ENCODE results near the gene ZNF649.

ZNF649 gene

DNA sequence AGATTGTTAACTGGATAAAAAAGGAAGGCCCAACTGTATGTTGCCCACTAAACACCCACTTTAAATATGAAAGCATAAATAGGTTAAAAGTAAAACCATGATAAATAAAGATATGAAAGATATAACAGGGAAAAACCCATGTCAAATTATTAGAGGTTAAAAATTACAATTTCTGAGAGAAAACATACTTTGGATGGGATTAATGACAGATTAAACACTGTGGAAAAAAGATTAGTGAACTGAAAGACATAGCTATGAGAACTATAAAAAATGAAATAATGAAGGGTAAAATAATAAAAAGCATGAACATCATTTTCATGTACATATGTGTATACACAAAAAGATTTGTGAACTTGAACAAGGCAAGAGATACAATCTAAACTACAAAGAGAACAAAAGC is 14.9 kb downstream of the ZNF649 start:
- ChIA-PET CTCF (no interaction called here), POLR2A (no interaction called here)
- no peak overlapping the region for H3K27ac ChIP-seq (ENCODE audit: insufficient read depth in 1 of 2, low read depth in 1 of 2, low read length in 2 of 2, poor library complexity in 1 of 2, severe bottlenecking in 2 of 2)
- peaks cover 31 to 72% (median 61%) of the 10 kb centered on the region in 4 experiments for H3K36me3 ChIP-seq (ENCODE audit: control insufficient read depth in 4 of 4, insufficient read depth in 4 of 4, low read length in 3 of 4)
- H3K4me3 ChIP-seq (ENCODE audit: control insufficient read depth in 1 of 7, extremely low read depth in 1 of 7, insufficient read depth in 4 of 7, low read depth in 2 of 7, low read length in 6 of 7): no peak overlapping the region
- H3K27me3 ChIP-seq (replicated peaks in 2 of 5; ENCODE audit: control insufficient read depth in 4 of 5, insufficient read depth in 5 of 5, low read length in 4 of 5): no peaks in the 10 kb centered on the region
- peaks cover 0 to 6% (median 0%) of the 10 kb centered on the region in 4 experiments for H3K4me1 ChIP-seq (ENCODE audit: control extremely low read depth in 1 of 4, control insufficient read depth in 4 of 4, insufficient read depth in 4 of 4, low read length in 3 of 4)
- peak in 1 of 3 donors; percentile 35 for DNase-seq
- peaks cover 17 to 82% (median 64%) of the 10 kb centered on the region in 5 experiments for H3K9me3 ChIP-seq (ENCODE audit: control extremely low read depth in 1 of 5, control insufficient read depth in 4 of 5, insufficient read depth in 2 of 5, low read depth in 1 of 5, low read length in 4 of 5)

DNA sequence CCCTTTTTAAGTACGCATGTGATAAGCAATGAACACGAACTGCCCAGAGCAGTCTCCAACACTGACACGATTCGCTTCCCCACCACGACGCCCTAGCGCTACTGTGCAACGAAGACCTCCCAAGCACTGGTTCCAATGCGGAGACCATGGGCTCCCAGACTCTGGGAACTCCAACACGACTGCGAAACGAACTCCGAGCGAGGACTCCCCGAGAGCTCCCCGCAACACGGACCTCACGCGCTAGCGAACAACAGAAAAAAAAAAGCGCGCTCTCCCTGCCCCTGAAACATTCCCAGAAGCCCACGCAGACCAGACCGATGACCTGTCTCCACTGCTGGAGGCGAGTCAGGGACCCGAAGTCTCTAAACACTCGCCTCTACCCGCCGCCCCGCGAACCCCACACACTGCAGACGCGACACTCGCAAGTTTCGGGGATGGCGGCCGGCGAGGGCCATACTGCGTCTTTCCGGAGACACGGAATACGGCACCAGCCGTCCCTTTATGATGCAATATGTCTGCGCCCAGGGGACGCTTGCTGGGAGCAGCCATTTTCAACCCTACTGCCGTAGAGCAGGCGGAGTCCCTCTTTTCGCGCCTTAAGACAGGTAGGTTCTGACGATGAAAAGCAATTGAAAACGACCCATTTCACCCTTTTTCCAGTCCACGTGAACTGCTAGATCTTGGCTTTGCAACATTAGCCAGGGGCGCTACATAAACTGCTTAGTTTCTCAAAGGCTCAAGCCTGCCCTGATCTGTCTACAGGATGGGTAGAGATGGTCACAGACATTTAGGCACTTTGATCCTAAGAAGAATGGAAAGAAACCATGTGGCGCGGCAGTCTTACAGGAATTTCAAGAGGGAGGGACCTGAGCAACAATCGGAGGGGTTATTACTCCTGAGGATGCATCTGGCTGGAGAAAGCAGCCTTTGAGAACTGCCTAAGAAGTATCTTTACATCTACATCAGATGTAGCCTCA is 17.0 kb downstream of the ZNF649 start, which contains the start of gene ZNF577:
Gene ZNF577 (minus strand): TSS at position 430 of the 977 bp plus-strand sequence. CDS start 7,569 bp downstream, outside the sequence.
- 24% methylated on average over 55 of the region's 56 CpGs for WGBS (ENCODE audit: insufficient coverage)
- peak within 1 kb of the TSS in 1 of 2 experiments; percentile 69 for H3K27ac ChIP-seq (ENCODE audit: insufficient read depth in 1 of 2, low read depth in 1 of 2, low read length in 2 of 2, poor library complexity in 1 of 2, severe bottlenecking in 2 of 2)
- POLR2A ChIA-PET: no interaction called here

GRCh38 chr19:51884713-51885112 is 20.1 kb downstream of the ZNF649 start:
- H3K27ac ChIP-seq (ENCODE audit: insufficient read depth in 1 of 2, low read depth in 1 of 2, low read length in 2 of 2, poor library complexity in 1 of 2, severe bottlenecking in 2 of 2): no peak overlapping the region
- no peak overlapping the region for H3K4me3 ChIP-seq (ENCODE audit: control insufficient read depth in 1 of 7, extremely low read depth in 1 of 7, insufficient read depth in 4 of 7, low read depth in 2 of 7, low read length in 6 of 7)
- peaks cover 10 to 51% (median 30%) of the 10 kb centered on the region in 4 experiments for H3K36me3 ChIP-seq (ENCODE audit: control insufficient read depth in 4 of 4, insufficient read depth in 4 of 4, low read length in 3 of 4)
- 100% methylated on average over 1 of the region's 2 CpGs for WGBS (ENCODE audit: insufficient coverage)
- ChIA-PET POLR2A (interaction anchor here (0.6 kb wide), 1 partner anchor 30 kb away, joined by 4 read pairs; no protein-coding TSS in a partner anchor), CTCF (no interaction called here)
- DNase-seq: no peak
- H3K4me1 ChIP-seq (ENCODE audit: control extremely low read depth in 1 of 4, control insufficient read depth in 4 of 4, insufficient read depth in 4 of 4, low read length in 3 of 4): peaks cover 0 to 6% (median 0%) of the 10 kb centered on the region in 4 experiments
- no peaks in the 10 kb centered on the region for H3K27me3 ChIP-seq (replicated peaks in 2 of 5; ENCODE audit: control insufficient read depth in 4 of 5, insufficient read depth in 5 of 5, low read length in 4 of 5)
- H3K9me3 ChIP-seq (ENCODE audit: control extremely low read depth in 1 of 5, control insufficient read depth in 4 of 5, insufficient read depth in 2 of 5, low read depth in 1 of 5, low read length in 4 of 5): peaks cover 6 to 82% (median 56%) of the 10 kb centered on the region in 5 experiments

More for the DNA sequence above, 17.0 kb downstream of the ZNF649 start, which contains the start of gene ZNF577:
- Histone ChIP-seq H3K27me3 (replicated peaks in 2 of 5; ENCODE audit: control insufficient read depth in 4 of 5, insufficient read depth in 5 of 5, low read length in 4 of 5) (no peaks in the 10 kb centered on the region), H3K4me1 (ENCODE audit: control extremely low read depth in 1 of 4, control insufficient read depth in 4 of 4, insufficient read depth in 4 of 4, low read length in 3 of 4) (peaks cover 0 to 6% (median 0%) of the 10 kb centered on the region in 4 experiments), H3K36me3 (ENCODE audit: control insufficient read depth in 4 of 4, insufficient read depth in 4 of 4, low read length in 3 of 4) (peaks cover 24 to 59% (median 42%) of the 10 kb centered on the region in 4 experiments), H3K9me3 (ENCODE audit: control extremely low read depth in 1 of 5, control insufficient read depth in 4 of 5, insufficient read depth in 2 of 5, low read depth in 1 of 5, low read length in 4 of 5) (peaks cover 15 to 82% (median 57%) of the 10 kb centered on the region in 5 experiments), H3K4me3 (ENCODE audit: control insufficient read depth in 1 of 7, extremely low read depth in 1 of 7, insufficient read depth in 4 of 7, low read depth in 2 of 7, low read length in 6 of 7) (peak within 1 kb of the TSS in 6 of 7 experiments; percentile 61 to 85 (median 69))
- CTCF ChIA-PET: no interaction called here
- peak; percentile 71 to 95 (median 93) for DNase-seq

DNA sequence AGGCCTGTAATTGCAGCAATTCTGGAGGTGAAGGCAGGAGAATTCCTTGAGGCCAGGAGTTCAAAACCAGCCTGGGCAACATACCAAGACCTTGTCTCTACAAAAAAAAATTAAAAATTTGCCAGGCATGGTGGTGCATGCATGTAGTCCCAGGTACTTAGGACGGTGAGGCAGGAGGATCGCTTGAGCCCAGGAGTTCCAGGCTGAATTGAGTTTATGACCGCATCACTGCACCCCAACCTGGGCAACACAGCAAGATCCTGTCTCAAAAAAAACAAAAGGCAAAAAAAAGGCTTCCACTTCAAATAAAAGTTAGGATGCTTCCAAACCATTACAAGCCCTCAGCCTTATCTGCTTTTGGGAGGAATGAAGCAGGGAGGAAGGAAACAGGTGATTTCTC is 22.3 kb downstream of the ZNF649 start:
- 96% methylated on average over 3 of the region's 3 CpGs for WGBS (ENCODE audit: insufficient coverage)
- Histone ChIP-seq H3K27ac (ENCODE audit: insufficient read depth in 1 of 2, low read depth in 1 of 2, low read length in 2 of 2, poor library complexity in 1 of 2, severe bottlenecking in 2 of 2) (no peak overlapping the region), H3K9me3 (ENCODE audit: control extremely low read depth in 1 of 5, control insufficient read depth in 4 of 5, insufficient read depth in 2 of 5, low read depth in 1 of 5, low read length in 4 of 5) (peaks cover 2 to 80% (median 47%) of the 10 kb centered on the region in 5 experiments), H3K36me3 (ENCODE audit: control insufficient read depth in 4 of 4, insufficient read depth in 4 of 4, low read length in 3 of 4) (peaks cover 15 to 59% (median 33%) of the 10 kb centered on the region in 4 experiments), H3K27me3 (replicated peaks in 2 of 5; ENCODE audit: control insufficient read depth in 4 of 5, insufficient read depth in 5 of 5, low read length in 4 of 5) (no peaks in the 10 kb centered on the region), H3K4me3 (ENCODE audit: control insufficient read depth in 1 of 7, extremely low read depth in 1 of 7, insufficient read depth in 4 of 7, low read depth in 2 of 7, low read length in 6 of 7) (no peak overlapping the region), H3K4me1 (ENCODE audit: control extremely low read depth in 1 of 4, control insufficient read depth in 4 of 4, insufficient read depth in 4 of 4, low read length in 3 of 4) (peaks cover 0 to 6% (median 0%) of the 10 kb centered on the region in 4 experiments)
- ChIA-PET POLR2A (no interaction called here), CTCF (no interaction called here)
- DNase-seq: no peak

DNA sequence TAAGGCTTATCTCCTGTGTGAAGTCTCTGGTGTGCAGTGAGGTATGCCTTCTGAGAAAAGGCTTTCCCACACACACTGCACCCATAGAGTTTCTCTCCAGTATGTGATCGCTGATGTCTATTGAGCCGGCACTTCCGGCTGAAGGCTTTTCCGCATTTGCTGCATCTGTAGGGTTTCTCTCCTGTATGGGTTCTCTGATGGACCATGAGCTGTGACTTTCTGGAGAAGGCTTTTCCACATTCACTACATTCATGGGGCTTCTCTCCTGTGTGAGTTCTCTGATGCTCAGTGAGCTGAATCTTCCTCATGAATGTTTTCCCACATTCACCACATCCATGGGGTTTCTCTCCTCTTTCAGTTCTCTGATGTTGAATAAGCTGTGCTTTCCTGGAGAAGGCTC is 31.7 kb downstream of the ZNF649 start:
- Histone ChIP-seq H3K4me1 (ENCODE audit: control extremely low read depth in 1 of 4, control insufficient read depth in 4 of 4, insufficient read depth in 4 of 4, low read length in 3 of 4) (no peaks in the 10 kb centered on the region), H3K27ac (ENCODE audit: insufficient read depth in 1 of 2, low read depth in 1 of 2, low read length in 2 of 2, poor library complexity in 1 of 2, severe bottlenecking in 2 of 2) (no peak overlapping the region), H3K27me3 (replicated peaks in 2 of 5; ENCODE audit: control insufficient read depth in 4 of 5, insufficient read depth in 5 of 5, low read length in 4 of 5) (no peaks in the 10 kb centered on the region), H3K4me3 (ENCODE audit: control insufficient read depth in 1 of 7, extremely low read depth in 1 of 7, insufficient read depth in 4 of 7, low read depth in 2 of 7, low read length in 6 of 7) (peak overlapping the region in 2 of 7 experiments; percentile 1 to 44), H3K36me3 (ENCODE audit: control insufficient read depth in 4 of 4, insufficient read depth in 4 of 4, low read length in 3 of 4) (peaks cover 34 to 66% (median 55%) of the 10 kb centered on the region in 4 experiments), H3K9me3 (ENCODE audit: control extremely low read depth in 1 of 5, control insufficient read depth in 4 of 5, insufficient read depth in 2 of 5, low read depth in 1 of 5, low read length in 4 of 5) (peaks cover 28 to 94% (median 75%) of the 10 kb centered on the region in 5 experiments)
- ChIA-PET POLR2A (no interaction called here), CTCF (interaction anchor here (0.7 kb wide), 1 partner anchor 11 kb away, joined by 3 read pairs; no protein-coding TSS in a partner anchor)
- DNase-seq: no peak
- 100% methylated on average over 4 of the region's 4 CpGs for WGBS (ENCODE audit: insufficient coverage)

DNA sequence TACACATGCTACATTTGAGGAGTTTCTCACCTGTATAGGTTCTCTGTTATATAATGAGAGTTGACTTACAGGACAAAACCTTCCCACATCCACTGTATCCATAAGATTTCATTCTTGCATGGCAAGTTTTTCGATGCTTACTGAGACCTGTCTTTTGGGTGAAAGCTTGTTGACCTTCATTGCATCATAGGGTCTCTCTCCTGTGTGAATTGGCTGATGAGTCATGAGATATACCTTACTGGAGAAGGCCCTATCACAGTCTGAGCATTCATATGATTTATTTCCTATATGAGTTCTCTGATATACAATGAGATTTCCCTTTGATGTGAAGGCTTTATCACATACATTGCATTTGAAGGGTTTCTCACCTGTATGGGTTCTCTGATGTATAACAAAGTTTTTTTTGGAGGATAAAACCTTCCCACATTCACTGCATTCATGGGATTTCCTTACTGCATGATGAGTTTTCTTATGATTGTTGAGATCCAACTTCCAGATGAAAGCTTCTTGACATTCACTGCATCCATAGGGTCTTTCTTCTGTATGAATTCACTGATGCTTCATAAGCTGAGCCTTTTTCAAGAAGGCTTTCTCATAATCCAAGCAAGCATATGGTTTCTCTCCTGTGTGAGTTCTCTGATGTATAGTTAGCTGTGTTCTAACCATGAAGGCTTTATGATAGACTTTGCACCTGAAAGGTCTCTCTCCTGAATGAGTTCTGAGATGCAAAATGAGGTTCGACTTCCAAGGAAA is 42.8 kb downstream of the ZNF649 start:
- no peak for DNase-seq
- no peaks in the 10 kb centered on the region for H3K27me3 ChIP-seq (replicated peaks in 2 of 5; ENCODE audit: control insufficient read depth in 4 of 5, insufficient read depth in 5 of 5, low read length in 4 of 5)
- no peak overlapping the region for H3K27ac ChIP-seq (ENCODE audit: insufficient read depth in 1 of 2, low read depth in 1 of 2, low read length in 2 of 2, poor library complexity in 1 of 2, severe bottlenecking in 2 of 2)
- ChIA-PET CTCF (interaction anchor here (0.7 to 0.8 kb wide), 2 partner anchors 11 to 84 kb away, joined by 3 read pairs; no protein-coding TSS in a partner anchor), POLR2A (no interaction called here)
- no CpG with 5 or more reads among the region's 2 CpGs for WGBS (ENCODE audit: insufficient coverage)
- H3K9me3 ChIP-seq (ENCODE audit: control extremely low read depth in 1 of 5, control insufficient read depth in 4 of 5, insufficient read depth in 2 of 5, low read depth in 1 of 5, low read length in 4 of 5): peaks cover 32 to 91% (median 50%) of the 10 kb centered on the region in 5 experiments
- H3K4me3 ChIP-seq (ENCODE audit: control insufficient read depth in 1 of 7, extremely low read depth in 1 of 7, insufficient read depth in 4 of 7, low read depth in 2 of 7, low read length in 6 of 7): no peak overlapping the region
- no peaks in the 10 kb centered on the region for H3K4me1 ChIP-seq (ENCODE audit: control extremely low read depth in 1 of 4, control insufficient read depth in 4 of 4, insufficient read depth in 4 of 4, low read length in 3 of 4)
- peaks cover 0 to 11% (median 2%) of the 10 kb centered on the region in 4 experiments for H3K36me3 ChIP-seq (ENCODE audit: control insufficient read depth in 4 of 4, insufficient read depth in 4 of 4, low read length in 3 of 4)

All from common myeloid progenitor, CD34-positive (primary cell).